Measurements from ENCODE around the gene STRADB. TPM values are rescaled to one million over a fixed set of nuclear protein-coding genes. Genes with fewer than 3 reads are reported as not detected.

Gene STRADB
- total RNA-seq, 1 experiment from 2014 or later: 40.5 TPM

GRCh38 chr2:201517094-201517493 is 65.6 kb downstream of the STRADB start:
- Histone ChIP-seq H3K9ac (ENCODE audit: extremely low read depth, insufficient read length, low read length) (no peak overlapping the region), H3K56ac (ENCODE audit: insufficient read length, low read depth, low read length) (no peak overlapping the region), H4K20me1 (ENCODE audit: control insufficient read depth, insufficient read depth, insufficient read length) (no peaks in the 10 kb centered on the region), H3K4me2 (ENCODE audit: insufficient read depth, insufficient read length, low read length) (no peak overlapping the region), H2BK20ac (ENCODE audit: low read depth, low read length, poor library complexity, severe bottlenecking) (no peak overlapping the region), H2BK5ac (ENCODE audit: insufficient read length, low read length) (no peak overlapping the region), H3K27me3 (ENCODE audit: insufficient read depth, low read length) (no peaks in the 10 kb centered on the region), H4K8ac (replicated peaks; ENCODE audit: insufficient read length, low read depth, low read length) (no peak overlapping the region), H3K23me2 (ENCODE audit: insufficient read length, low read depth, low read length, poor library complexity, severe bottlenecking) (no peaks in the 10 kb centered on the region), H3K79me1 (ENCODE audit: insufficient read depth, low read depth, low read length, poor library complexity, severe bottlenecking) (no peaks in the 10 kb centered on the region), H3K23ac (ENCODE audit: insufficient read length, low read depth, low read length) (no peak overlapping the region), H2AFZ (ENCODE audit: low read length) (no peak overlapping the region), H3K4me1 (ENCODE audit: insufficient read depth, low read length) (no peaks in the 10 kb centered on the region), H3T11ph (ENCODE audit: low read length) (no peak overlapping the region), H3K4ac (ENCODE audit: low read depth, low read length) (no peak overlapping the region), H3K14ac (ENCODE audit: insufficient read depth, low read length) (no peak overlapping the region), H3K79me2 (ENCODE audit: insufficient read depth, low read length) (no peaks in the 10 kb centered on the region), H3K18ac (ENCODE audit: insufficient read length, low read depth, low read length) (no peak overlapping the region), H2BK12ac (ENCODE audit: insufficient read length, low read depth, low read length) (no peak overlapping the region), H4K5ac (ENCODE audit: insufficient read length, low read depth, low read length) (no peak overlapping the region), H2BK120ac (ENCODE audit: low read depth, low read length, poor library complexity, severe bottlenecking) (no peak overlapping the region), H4K91ac (ENCODE audit: insufficient read length, low read depth, low read length) (no peak overlapping the region), H3K9me3 (ENCODE audit: control insufficient read depth, low read depth, low read length) (no peaks in the 10 kb centered on the region), H3K27ac (ENCODE audit: insufficient read length, low read depth, low read length) (no peak overlapping the region), H2AK5ac (ENCODE audit: insufficient read length, low read length) (no peak overlapping the region), H2BK15ac (ENCODE audit: low read depth, low read length) (no peak overlapping the region)
- TF ChIP-seq CTCF (conservative IDR thresholded peaks at IDR 0.05): no peak
- Mint-ChIP-seq H3K4me1 (peaks cover 0 to 5% of the 10 kb centered on the region in 2 experiments; a peak in 1 of 4 replicates), H3K36me3 (ENCODE audit: insufficient read depth in 1 of 3, low read depth in 3 of 3) (no peaks in the 10 kb centered on the region), H3K9me3 (no peaks in the 10 kb centered on the region; a peak in 1 of 5 replicates), H3K27me3 (ENCODE audit: low read depth) (no peaks in the 10 kb centered on the region; the same call in 1 of the 2 replicates), H3K4me3 (no peak overlapping the region), H3K27ac (no peak overlapping the region)
- WGBS (ENCODE audit: extremely low coverage, insufficient read length, low lambda C conversion rate): no CpG with 5 or more reads among the region's 4 CpGs
- DNase-seq: no peak

Data from H9 (cell line).